ENCODE data around the gene SPATA7. TPM values are rescaled to one million over a fixed set of nuclear protein-coding genes. Genes with fewer than 3 reads are reported as not detected.

SPATA7 gene
- total and polyA plus RNA-seq, 8 donors: 0.58 to 30.3 (median 20.3) TPM

- H3K27ac ChIP-seq: no peak overlapping the region
- peaks cover 31 to 94% (median 81%) of the 10 kb centered on the region in 4 donors for H3K36me3 ChIP-seq
- peaks cover 0 to 28% (median 7%) of the 10 kb centered on the region in 4 donors for H3K4me1 ChIP-seq
- no peak overlapping the region for H3K4me3 ChIP-seq
- DNase-seq: no peak
- no peak for TF ChIP-seq POLR2A (IDR thresholded peaks at IDR 0.05)
- TF ChIP-seq EP300 (IDR thresholded peaks at IDR 0.05): no peak
- TF ChIP-seq POLR2AphosphoS5 (IDR thresholded peaks at IDR 0.05): no peak
- no peak for TF ChIP-seq CTCF (IDR thresholded peaks at IDR 0.05)
- H3K9me3 ChIP-seq: no peaks in the 10 kb centered on the region
- H3K27me3 ChIP-seq: no peaks in the 10 kb centered on the region
- intact Hi-C loops (cut with DNase I; ENCODE audit: low total_unique reads): no loop called here
- WGBS, 5 donors: 90 to 94% (median 92%) methylated on average over 7 of the region's 7 CpGs
Observed at GRCh38 chr14:88470542-88471440, 85.3 kb downstream of the SPATA7 start.

GRCh38 chr14:88473791-88474190, 88.3 kb downstream of the SPATA7 start:
- DNase-seq: peak in 1 of 2 donors; percentile 50
- H3K27me3 ChIP-seq: no peaks in the 10 kb centered on the region
- peaks cover 0 to 18% (median 5%) of the 10 kb centered on the region in 4 donors for H3K4me1 ChIP-seq
- peaks cover 29 to 92% (median 79%) of the 10 kb centered on the region in 4 donors for H3K36me3 ChIP-seq
- intact Hi-C loops (cut with DNase I; ENCODE audit: low total_unique reads): no loop called here
- H3K27ac ChIP-seq: peak overlapping the region in 4 of 5 donors; percentile 14 to 51 (median 20)
- H3K4me3 ChIP-seq: no peak overlapping the region
- WGBS, 5 donors: 28 to 42% (median 38%) methylated on average over 1 of the region's 1 CpG
- TF ChIP-seq CTCF (IDR thresholded peaks at IDR 0.05) (no peak), POLR2AphosphoS5 (IDR thresholded peaks at IDR 0.05) (peak in 1 of 3 donors; percentile 41), EP300 (IDR thresholded peaks at IDR 0.05) (no peak), POLR2A (IDR thresholded peaks at IDR 0.05) (no peak)
- no peaks in the 10 kb centered on the region for H3K9me3 ChIP-seq

- Histone ChIP-seq H3K27ac (no peak overlapping the region), H3K9me3 (no peaks in the 10 kb centered on the region), H3K27me3 (no peaks in the 10 kb centered on the region), H3K36me3 (peaks cover 26 to 92% (median 78%) of the 10 kb centered on the region in 4 donors), H3K4me1 (peaks cover 0 to 11% (median 4%) of the 10 kb centered on the region in 4 donors), H3K4me3 (no peak overlapping the region)
- TF ChIP-seq CTCF (IDR thresholded peaks at IDR 0.05) (no peak), POLR2A (IDR thresholded peaks at IDR 0.05) (no peak), EP300 (IDR thresholded peaks at IDR 0.05) (no peak), POLR2AphosphoS5 (IDR thresholded peaks at IDR 0.05) (no peak)
- DNase-seq: no peak
- intact Hi-C loops (cut with DNase I; ENCODE audit: low total_unique reads): no loop called here
- WGBS, 5 donors: 71 to 87% (median 82%) methylated on average over 7 of the region's 7 CpGs
Observed at GRCh38 chr14:88476214-88476774, 90.8 kb downstream of the SPATA7 start.

- H3K4me1 ChIP-seq: peaks cover 0 to 11% (median 4%) of the 10 kb centered on the region in 4 donors
- H3K36me3 ChIP-seq: peaks cover 24 to 92% (median 77%) of the 10 kb centered on the region in 4 donors
- DNase-seq: no peak
- intact Hi-C loops (cut with DNase I; ENCODE audit: low total_unique reads): no loop called here
- no peaks in the 10 kb centered on the region for H3K9me3 ChIP-seq
- 84 to 88% (median 86%) methylated on average over 2 of the region's 2 CpGs for WGBS, 5 donors
- H3K27ac ChIP-seq: no peak overlapping the region
- H3K27me3 ChIP-seq: no peaks in the 10 kb centered on the region
- no peak for TF ChIP-seq POLR2AphosphoS5 (IDR thresholded peaks at IDR 0.05)
- TF ChIP-seq CTCF (IDR thresholded peaks at IDR 0.05): no peak
- no peak for TF ChIP-seq EP300 (IDR thresholded peaks at IDR 0.05)
- no peak for TF ChIP-seq POLR2A (IDR thresholded peaks at IDR 0.05)
- H3K4me3 ChIP-seq: no peak overlapping the region
Observed at GRCh38 chr14:88476825-88477224, 91.4 kb downstream of the SPATA7 start.

Data from stomach (tissue), 9 donors.